OCI-LY7 (cell line): ENCODE results near the gene PTAFR.

Experiments
- CTCF ChIP-seq: fragments of 200-600 bp; sonication (generic); conservative IDR thresholded peaks from 2 replicates; pipeline ENCODE4 v1.5.1; 2014; ENCODE audit warnings: mild to moderate bottlenecking, antibody characterized with exemption, low read length, moderate library complexity, mixed read lengths
- EZH2phosphoT487 ChIP-seq: fragments of 200-600 bp; sonication (generic); IDR thresholded peaks from 2 replicates; pipeline ENCODE4 v1.6.1; 2018; ENCODE audit warnings: low read depth, borderline replicate concordance, mild to moderate bottlenecking, mixed run types, antibody characterized with exemption, low read length, moderate library complexity, mixed read lengths

- TF ChIP-seq CTCF (no peak), EZH2phosphoT487 (no peak)
These were observed 61.6 kb downstream of the PTAFR start for GRCh38 chr1:28114844-28115243.
